Panc1 (cell line): ENCODE results near the gene PHLDA3. TPM values are rescaled to one million over a fixed set of nuclear protein-coding genes. Genes with fewer than 3 reads are reported as not detected.

Experiments used
- ATAC-seq: fragments of 200-7000 bp; cut with Tn5 transposase; 2 replicates; pipeline ENCODE4 v1.9.1; 2020; ENCODE audit warnings: mild to moderate bottlenecking, moderate library complexity
- BruUV-seq: library from RNA; stranded (reverse); fragments of 400-500 nt; replicated peaks from 2 replicates; lab custom pipeline; 2021; lab: Mats Ljungman, UMichigan
- CTCF ChIA-PET: fragments of 300-600 bp; sonication (Branson Sonifier 250); formaldehyde crosslinking; loops from one replicate; lab custom pipeline; 2022; ENCODE audit warnings: antibody characterized with exemption; lab: Charles Lee
- POLR2A ChIA-PET: fragments of 300-600 bp; sonication (Branson Sonifier 250); formaldehyde crosslinking; loops from one replicate; lab custom pipeline; 2022; ENCODE audit warnings: antibody characterized with exemption; lab: Charles Lee
- DNase-seq: peaks from one replicate; pipeline ENCODE4 v3.0.0-alpha.2; 2010; ENCODE audit warnings: low read depth, low spot score
- H3K27ac ChIP-seq: 2 replicates; pipeline ENCODE4 v1.5.1; 2011; ENCODE audit warnings: mild to moderate bottlenecking, low read length, inconsistent platforms
- H3K27me3 ChIP-seq: fragments of 200-500 bp; sonication (Bioruptor generic); 2 replicates; pipeline ENCODE4 v1.6.0; 2014; ENCODE audit warnings: low read length, inconsistent platforms; ENCODE audit not compliant: control insufficient read depth, insufficient read depth
- H3K36me3 ChIP-seq: fragments of 200-500 bp; sonication (Bioruptor generic); 2 replicates; pipeline ENCODE4 v1.5.1; 2014; ENCODE audit warnings: inconsistent platforms, mild to moderate bottlenecking, low read length, moderate library complexity; ENCODE audit not compliant: control insufficient read depth, insufficient read depth
- H3K4me1 ChIP-seq: 2 replicates; pipeline ENCODE4 v1.5.1; 2011; ENCODE audit warnings: inconsistent platforms, mild to moderate bottlenecking, low read length, moderate library complexity; ENCODE audit not compliant: control insufficient read depth, insufficient read depth
- H3K4me3 ChIP-seq, 2 experiments: 2 replicates each; pipeline ENCODE4 v1.5.1; 2011 to 2012; ENCODE audit warnings: low read depth in 2 of 2, low read length in 2 of 2, mild to moderate bottlenecking in 2 of 2, inconsistent platforms in 1 of 2, moderate library complexity in 1 of 2
- H3K9me3 ChIP-seq: fragments of 200-500 bp; sonication (Bioruptor generic); 2 replicates; pipeline ENCODE4 v1.5.1; 2014; ENCODE audit warnings: low read depth, mild to moderate bottlenecking, inconsistent platforms, low read length, moderate library complexity; ENCODE audit not compliant: control insufficient read depth, insufficient read depth
- POLR2AphosphoS5 ChIP-seq: IDR thresholded peaks from 2 replicates; pipeline ENCODE4 v1.6.1; 2012; ENCODE audit warnings: mild to moderate bottlenecking, low read depth, low read length, moderate library complexity
- SIN3A ChIP-seq: IDR thresholded peaks from 2 replicates; pipeline ENCODE4 v1.6.1; 2012; ENCODE audit warnings: low read depth, mild to moderate bottlenecking, low read length, moderate library complexity, borderline replicate concordance; ENCODE audit not compliant: insufficient read depth
- TCF7L2 ChIP-seq: IDR thresholded peaks from 2 replicates; pipeline ENCODE4 v1.6.1; 2011; ENCODE audit warnings: mild to moderate bottlenecking, low read depth, low read length, inconsistent platforms
- in situ Hi-C: cut with HindIII; loops from 2 replicates; pipeline ENCODE4 v1.10.0; 2016; ENCODE audit warnings: low sequenced_read_pairs, low pct_unique_long_range_greater_than_20kb
- intact Hi-C: fragments of 100-400 bp; cut with micrococcal nuclease; formaldehyde crosslinking; loops from one replicate; pipeline ENCODE4 v1.10.0; 2022; ENCODE audit not compliant: unreplicated experiment
- total RNA-seq: library from RNA; stranded (reverse); gene quantifications from one replicate; pipeline ENCODE4 v1.2.1, GENCODE V29; 2021; ENCODE audit not compliant: unreplicated experiment
- TF ChIP-seq, protein P1 (sequence below): fragments of 450-650 bp; IDR thresholded peaks from 2 replicates; pipeline ENCODE4 v1.5.1; 2017; ENCODE audit warnings: mild to moderate bottlenecking
- TF ChIP-seq, protein P2 (sequence below), 2 experiments: IDR thresholded peaks; 2 replicates each; pipeline ENCODE4 v1.6.1; 2011 to 2012; ENCODE audit warnings: low read depth in 2 of 2, control low read depth in 1 of 2, low read length in 1 of 2, mild to moderate bottlenecking in 1 of 2, moderate library complexity in 1 of 2; ENCODE audit not compliant: insufficient read depth in 1 of 2

The PHLDA3 gene
- total RNA-seq, 1 experiment from 2014 or later, result 12.3 TPM

DNA sequence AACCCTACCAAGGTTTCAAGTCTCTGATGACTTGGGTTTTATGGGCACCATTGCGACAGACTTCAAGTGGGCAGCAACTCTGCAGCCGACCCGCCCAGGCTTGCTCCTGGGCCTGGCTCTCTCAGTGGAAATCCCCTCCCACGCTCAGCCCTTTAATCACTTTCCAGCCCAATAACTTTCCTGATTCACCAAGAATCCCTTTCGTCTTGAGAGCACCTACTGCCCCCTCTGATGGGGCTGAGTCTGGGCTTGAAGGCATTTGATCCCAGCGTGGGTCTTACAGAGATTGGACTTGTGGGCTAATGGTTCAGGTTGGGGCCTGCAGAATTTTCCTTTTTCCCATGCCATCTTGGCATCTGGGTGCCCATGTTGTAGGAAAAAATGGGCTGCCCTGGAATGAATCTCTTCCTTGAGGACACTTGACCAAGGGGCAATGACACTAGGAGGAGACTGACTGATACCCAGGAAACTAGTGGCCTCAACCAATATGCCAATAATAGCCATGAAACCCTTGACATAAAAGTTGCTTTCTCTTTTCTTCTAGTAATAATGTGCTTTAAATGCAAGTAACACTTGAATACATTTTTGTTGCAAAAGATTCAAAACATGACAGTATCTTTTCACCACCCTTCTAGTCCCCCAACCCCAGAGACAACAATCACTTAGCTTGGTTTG is 7.8 kb upstream of the PHLDA3 start:
- intact Hi-C loops (no loop called here), in situ Hi-C loops (no loop called here)
- H3K4me1 ChIP-seq, result peaks cover 9% of the 10 kb centered on the region
- BruUV-seq, result no TSS peak
- no peaks in the 10 kb centered on the region for H3K36me3 ChIP-seq
- no peak overlapping the region for H3K27ac ChIP-seq
- no peak overlapping the region for H3K4me3 ChIP-seq
- no peaks in the 10 kb centered on the region for H3K27me3 ChIP-seq
- no peak for DNase-seq
- CTCF ChIA-PET, result interaction anchor here (0.6 kb wide), 1 partner anchor 41 kb away, joined by 3 read pairs; no protein-coding TSS in a partner anchor
- ATAC-seq, result no peak
- H3K9me3 ChIP-seq, result no peaks in the 10 kb centered on the region
- TF ChIP-seq, protein P1, sequence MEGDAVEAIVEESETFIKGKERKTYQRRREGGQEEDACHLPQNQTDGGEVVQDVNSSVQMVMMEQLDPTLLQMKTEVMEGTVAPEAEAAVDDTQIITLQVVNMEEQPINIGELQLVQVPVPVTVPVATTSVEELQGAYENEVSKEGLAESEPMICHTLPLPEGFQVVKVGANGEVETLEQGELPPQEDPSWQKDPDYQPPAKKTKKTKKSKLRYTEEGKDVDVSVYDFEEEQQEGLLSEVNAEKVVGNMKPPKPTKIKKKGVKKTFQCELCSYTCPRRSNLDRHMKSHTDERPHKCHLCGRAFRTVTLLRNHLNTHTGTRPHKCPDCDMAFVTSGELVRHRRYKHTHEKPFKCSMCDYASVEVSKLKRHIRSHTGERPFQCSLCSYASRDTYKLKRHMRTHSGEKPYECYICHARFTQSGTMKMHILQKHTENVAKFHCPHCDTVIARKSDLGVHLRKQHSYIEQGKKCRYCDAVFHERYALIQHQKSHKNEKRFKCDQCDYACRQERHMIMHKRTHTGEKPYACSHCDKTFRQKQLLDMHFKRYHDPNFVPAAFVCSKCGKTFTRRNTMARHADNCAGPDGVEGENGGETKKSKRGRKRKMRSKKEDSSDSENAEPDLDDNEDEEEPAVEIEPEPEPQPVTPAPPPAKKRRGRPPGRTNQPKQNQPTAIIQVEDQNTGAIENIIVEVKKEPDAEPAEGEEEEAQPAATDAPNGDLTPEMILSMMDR, result no peak
- TF ChIP-seq SIN3A, result no peak
- TF ChIP-seq TCF7L2, result no peak
- TF ChIP-seq, protein P2, sequence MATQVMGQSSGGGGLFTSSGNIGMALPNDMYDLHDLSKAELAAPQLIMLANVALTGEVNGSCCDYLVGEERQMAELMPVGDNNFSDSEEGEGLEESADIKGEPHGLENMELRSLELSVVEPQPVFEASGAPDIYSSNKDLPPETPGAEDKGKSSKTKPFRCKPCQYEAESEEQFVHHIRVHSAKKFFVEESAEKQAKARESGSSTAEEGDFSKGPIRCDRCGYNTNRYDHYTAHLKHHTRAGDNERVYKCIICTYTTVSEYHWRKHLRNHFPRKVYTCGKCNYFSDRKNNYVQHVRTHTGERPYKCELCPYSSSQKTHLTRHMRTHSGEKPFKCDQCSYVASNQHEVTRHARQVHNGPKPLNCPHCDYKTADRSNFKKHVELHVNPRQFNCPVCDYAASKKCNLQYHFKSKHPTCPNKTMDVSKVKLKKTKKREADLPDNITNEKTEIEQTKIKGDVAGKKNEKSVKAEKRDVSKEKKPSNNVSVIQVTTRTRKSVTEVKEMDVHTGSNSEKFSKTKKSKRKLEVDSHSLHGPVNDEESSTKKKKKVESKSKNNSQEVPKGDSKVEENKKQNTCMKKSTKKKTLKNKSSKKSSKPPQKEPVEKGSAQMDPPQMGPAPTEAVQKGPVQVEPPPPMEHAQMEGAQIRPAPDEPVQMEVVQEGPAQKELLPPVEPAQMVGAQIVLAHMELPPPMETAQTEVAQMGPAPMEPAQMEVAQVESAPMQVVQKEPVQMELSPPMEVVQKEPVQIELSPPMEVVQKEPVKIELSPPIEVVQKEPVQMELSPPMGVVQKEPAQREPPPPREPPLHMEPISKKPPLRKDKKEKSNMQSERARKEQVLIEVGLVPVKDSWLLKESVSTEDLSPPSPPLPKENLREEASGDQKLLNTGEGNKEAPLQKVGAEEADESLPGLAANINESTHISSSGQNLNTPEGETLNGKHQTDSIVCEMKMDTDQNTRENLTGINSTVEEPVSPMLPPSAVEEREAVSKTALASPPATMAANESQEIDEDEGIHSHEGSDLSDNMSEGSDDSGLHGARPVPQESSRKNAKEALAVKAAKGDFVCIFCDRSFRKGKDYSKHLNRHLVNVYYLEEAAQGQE (IDR thresholded peaks at IDR 0.05; ENCODE audit: insufficient read depth in 1 of 2, low read depth in 2 of 2, low read length in 1 of 2), result no peak
- TF ChIP-seq POLR2AphosphoS5, result no peak
- POLR2A ChIA-PET, result interaction anchor here (0.6 kb wide), 1 partner anchor 15 kb away, joined by 3 read pairs; no protein-coding TSS in a partner anchor

DNA sequence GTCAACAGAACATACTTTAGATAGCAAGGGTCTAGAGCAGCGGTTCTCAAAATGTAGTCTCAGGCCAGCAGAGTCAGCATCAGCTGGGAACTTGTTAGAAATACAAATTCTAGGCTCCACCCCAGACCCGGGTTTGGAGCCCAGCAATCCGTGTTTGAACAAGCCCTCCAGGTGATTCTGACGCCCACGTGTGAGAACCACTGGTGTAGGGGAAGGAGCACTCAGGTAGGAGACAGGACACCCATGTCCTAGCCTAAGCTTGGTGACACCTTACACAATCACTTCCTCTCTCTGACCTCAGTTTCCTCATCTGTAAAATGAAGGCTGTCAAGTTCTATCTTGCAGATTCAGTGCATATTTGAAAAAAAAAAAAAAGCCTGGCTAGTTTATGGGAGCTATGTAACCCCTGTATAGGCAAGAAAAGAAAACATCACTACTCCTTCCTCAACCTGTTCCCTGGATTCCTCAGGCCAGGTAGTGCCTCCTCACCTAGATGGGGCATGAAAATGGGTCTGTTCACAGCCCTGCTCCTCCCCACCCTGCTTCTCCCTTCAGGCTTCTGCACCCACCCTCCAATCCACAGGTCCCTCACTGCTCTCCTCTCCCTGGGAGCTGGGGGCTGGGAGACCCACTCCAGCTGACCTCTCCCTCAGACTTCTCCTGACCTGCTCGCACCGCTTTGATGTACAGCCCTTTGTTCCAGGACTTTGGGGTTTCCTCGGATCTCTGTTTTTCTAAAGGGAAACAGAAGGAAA is 7.1 kb upstream of the PHLDA3 start:
- in situ Hi-C loops (no loop called here), intact Hi-C loops (no loop called here)
- Histone ChIP-seq H3K4me3 (no peak overlapping the region), H3K27ac (no peak overlapping the region), H3K9me3 (no peaks in the 10 kb centered on the region), H3K36me3 (no peaks in the 10 kb centered on the region), H3K4me1 (peaks cover 3% of the 10 kb centered on the region), H3K27me3 (no peaks in the 10 kb centered on the region)
- POLR2A ChIA-PET, result interaction anchor here (0.6 kb wide), 1 partner anchor 15 kb away, joined by 3 read pairs; no protein-coding TSS in a partner anchor
- BruUV-seq, result no TSS peak
- no peak for DNase-seq
- TF ChIP-seq, protein P1, result no peak
- TF ChIP-seq SIN3A, result no peak
- no peak for TF ChIP-seq TCF7L2
- ATAC-seq, result no peak
- CTCF ChIA-PET, result interaction anchor here (0.6 kb wide), 1 partner anchor 41 kb away, joined by 3 read pairs; no protein-coding TSS in a partner anchor
